Measurements from ENCODE around the gene ZNF627. TPM values are rescaled to one million over a fixed set of nuclear protein-coding genes. Genes with fewer than 3 reads are reported as not detected.
"Not testable (repeated sequence)": the region's sequence is repeated elsewhere in the genome, so short reads cannot be mapped to it uniquely, and the experiment has no call there.

Gene ZNF627
- total and polyA plus RNA-seq, 4 donors = 2.5 to 12.2 (median 6.4) TPM

DNA sequence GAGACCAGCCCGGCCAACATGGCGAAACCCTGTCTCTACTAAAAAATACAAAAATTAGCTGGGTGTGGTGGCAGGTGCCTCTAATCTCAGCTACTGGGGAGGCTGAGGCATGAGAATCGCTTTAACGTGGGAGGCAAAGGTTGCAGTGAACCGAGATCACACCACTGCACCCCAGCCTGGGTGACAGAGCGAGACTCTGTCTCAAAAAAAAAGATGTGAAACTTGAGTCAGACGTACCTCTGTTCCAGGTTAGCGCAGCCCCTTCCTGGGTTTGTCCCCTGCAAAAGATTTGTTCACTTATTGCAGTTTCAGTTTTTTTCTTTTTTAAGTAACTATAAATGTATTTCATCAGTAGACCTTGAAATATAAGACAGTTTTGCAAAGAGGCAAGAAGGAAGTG, 2.4 kb downstream of the ZNF627 start:
- WGBS, 2 donors = 93 to 96% methylated on average over 8 of the region's 8 CpGs
- not testable (repeated sequence) for DNase-seq; H3K36me3 ChIP-seq (ENCODE audit: control insufficient read depth in 1 of 2, insufficient read depth in 2 of 2, low read length in 1 of 2); H3K9me3 ChIP-seq (ENCODE audit: control insufficient read depth, low read length); H3K4me1 ChIP-seq (ENCODE audit: control insufficient read depth in 1 of 2, insufficient read depth in 2 of 2, low read length in 2 of 2); H3K4me3 ChIP-seq (ENCODE audit: low read length in 2 of 2); H3K27ac ChIP-seq (ENCODE audit: low read depth in 1 of 2, low read length in 2 of 2); ATAC-seq (ENCODE audit: low FRiP score); H3K27me3 ChIP-seq (ENCODE audit: control insufficient read depth in 1 of 2, insufficient read depth in 2 of 2, low read length in 1 of 2)
- intact Hi-C loops (cut with DNase I) = loop anchor here in 1 of 2 donors (10.0 kb wide), 1 partner anchor 305 kb away; the partner anchor contains the start of gene TSPAN16

DNA sequence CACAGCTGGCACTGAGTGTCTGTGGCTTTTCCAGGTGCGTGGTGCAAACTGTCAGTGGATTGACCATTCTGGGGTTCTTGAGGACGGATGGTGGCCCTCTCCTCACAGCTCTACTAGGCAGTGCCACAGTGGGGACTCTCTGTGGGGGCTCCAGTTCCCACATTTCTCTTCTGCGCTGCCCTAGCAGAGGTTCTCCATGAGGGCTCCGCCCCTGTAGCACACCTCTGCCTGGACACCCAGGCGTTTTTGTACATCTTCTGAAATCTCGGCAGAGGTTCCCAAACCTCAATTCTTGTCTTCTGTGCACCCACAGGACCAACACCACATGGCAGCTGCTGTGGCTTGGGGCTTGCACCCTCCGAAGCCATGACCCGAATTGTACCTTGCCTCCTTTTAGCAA, 9.2 kb downstream of the ZNF627 start:
- no peaks in the 10 kb centered on the region for H3K27me3 ChIP-seq (ENCODE audit: control insufficient read depth in 1 of 2, insufficient read depth in 2 of 2, low read length in 1 of 2)
- H3K36me3 ChIP-seq (ENCODE audit: control insufficient read depth in 1 of 2, insufficient read depth in 2 of 2, low read length in 1 of 2) = no peaks in the 10 kb centered on the region
- DNase-seq (no peak), ATAC-seq (ENCODE audit: low FRiP score) (no peak)
- H3K4me1 ChIP-seq (ENCODE audit: control insufficient read depth in 1 of 2, insufficient read depth in 2 of 2, low read length in 2 of 2) = no peaks in the 10 kb centered on the region
- H3K27ac ChIP-seq (ENCODE audit: low read depth in 1 of 2, low read length in 2 of 2) = no peak overlapping the region
- no peaks in the 10 kb centered on the region for H3K9me3 ChIP-seq (ENCODE audit: control insufficient read depth, low read length)
- WGBS, 2 donors = 93 to 94% methylated on average over 8 of the region's 8 CpGs
- intact Hi-C loops (cut with DNase I) = no loop called here
- H3K4me3 ChIP-seq (ENCODE audit: low read length in 2 of 2) = no peak overlapping the region

- H3K27ac ChIP-seq (ENCODE audit: low read depth in 1 of 2, low read length in 2 of 2) = no peak overlapping the region
- H3K36me3 ChIP-seq (ENCODE audit: control insufficient read depth in 1 of 2, insufficient read depth in 2 of 2, low read length in 1 of 2) = peaks cover 1 to 5% of the 10 kb centered on the region in 2 donors
These were observed 14.4 kb downstream of the ZNF627 start for GRCh38 chr19:11611730-11612129.

DNA sequence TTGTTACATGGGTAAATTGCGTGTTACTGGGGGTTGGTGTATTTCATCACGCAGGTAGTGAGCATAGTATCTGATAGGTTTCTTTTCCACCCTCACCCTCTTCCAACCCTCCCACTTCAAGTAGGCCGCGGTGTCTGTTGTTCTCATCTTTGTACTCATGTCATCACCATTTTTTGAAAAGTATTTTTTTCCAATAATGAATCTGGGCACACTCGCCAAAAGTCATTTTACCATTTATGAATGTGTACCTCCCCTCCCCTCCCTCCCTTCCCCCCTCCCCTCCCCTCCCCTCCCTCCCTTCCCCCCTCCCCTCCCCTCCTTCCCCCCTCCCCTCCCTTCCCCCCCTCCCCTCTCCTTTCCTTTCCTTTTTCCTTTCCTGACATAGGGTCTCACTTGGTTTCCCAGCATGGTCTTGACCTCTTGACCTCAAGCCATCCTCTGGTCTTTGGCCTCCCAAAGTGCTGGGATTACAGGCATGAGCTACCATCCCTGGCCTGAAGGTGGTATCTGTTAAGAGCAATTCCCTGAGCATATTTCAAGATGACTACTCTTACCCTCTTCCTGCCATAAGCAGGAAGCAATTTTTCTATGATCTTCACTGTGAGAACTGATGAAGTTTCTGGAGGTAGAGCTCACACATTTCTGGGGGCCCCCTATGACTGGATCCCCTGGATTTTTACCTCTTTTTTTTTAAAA, 15.7 kb downstream of the ZNF627 start:
- H3K4me1 ChIP-seq (ENCODE audit: control insufficient read depth in 1 of 2, insufficient read depth in 2 of 2, low read length in 2 of 2) = no peaks in the 10 kb centered on the region
- H3K27ac ChIP-seq (ENCODE audit: low read depth in 1 of 2, low read length in 2 of 2) = no peak overlapping the region
- WGBS, 2 donors = 92 to 93% methylated on average over 5 of the region's 5 CpGs
- H3K4me3 ChIP-seq (ENCODE audit: low read length in 2 of 2) = no peak overlapping the region
- H3K9me3 ChIP-seq (ENCODE audit: control insufficient read depth, low read length) = no peaks in the 10 kb centered on the region
- DNase-seq (no peak), ATAC-seq (ENCODE audit: low FRiP score) (no peak)
- H3K36me3 ChIP-seq (ENCODE audit: control insufficient read depth in 1 of 2, insufficient read depth in 2 of 2, low read length in 1 of 2) = peaks cover 7 to 10% of the 10 kb centered on the region in 2 donors
- H3K27me3 ChIP-seq (ENCODE audit: control insufficient read depth in 1 of 2, insufficient read depth in 2 of 2, low read length in 1 of 2) = no peaks in the 10 kb centered on the region
- intact Hi-C loops (cut with DNase I) = no loop called here

More at GRCh38 chr19:11611730-11612129, 14.4 kb downstream of the ZNF627 start:
- H3K27me3 ChIP-seq (ENCODE audit: control insufficient read depth in 1 of 2, insufficient read depth in 2 of 2, low read length in 1 of 2) = no peaks in the 10 kb centered on the region
- intact Hi-C loops (cut with DNase I) = no loop called here
- no peaks in the 10 kb centered on the region for H3K4me1 ChIP-seq (ENCODE audit: control insufficient read depth in 1 of 2, insufficient read depth in 2 of 2, low read length in 2 of 2)
- no peak for ATAC-seq (ENCODE audit: low FRiP score)
- no peaks in the 10 kb centered on the region for H3K9me3 ChIP-seq (ENCODE audit: control insufficient read depth, low read length)
- no peak for DNase-seq
- no peak overlapping the region for H3K4me3 ChIP-seq (ENCODE audit: low read length in 2 of 2)
- WGBS, 2 donors = 93 to 100% methylated on average over 1 of the region's 1 CpG

GRCh38 chr19:11617180-11618062, 20.1 kb downstream of the ZNF627 start:
- Histone ChIP-seq H3K27me3 (ENCODE audit: control insufficient read depth in 1 of 2, insufficient read depth in 2 of 2, low read length in 1 of 2) (no peaks in the 10 kb centered on the region), H3K4me3 (ENCODE audit: low read length in 2 of 2) (no peak overlapping the region), H3K36me3 (ENCODE audit: control insufficient read depth in 1 of 2, insufficient read depth in 2 of 2, low read length in 1 of 2) (peaks cover 10 to 13% of the 10 kb centered on the region in 2 donors), H3K27ac (ENCODE audit: low read depth in 1 of 2, low read length in 2 of 2) (no peak overlapping the region), H3K9me3 (ENCODE audit: control insufficient read depth, low read length) (no peaks in the 10 kb centered on the region), H3K4me1 (ENCODE audit: control insufficient read depth in 1 of 2, insufficient read depth in 2 of 2, low read length in 2 of 2) (no peaks in the 10 kb centered on the region)
- no peak for ATAC-seq (ENCODE audit: low FRiP score)
- intact Hi-C loops (cut with DNase I) = no loop called here
- no peak for DNase-seq
- 97 to 98% methylated on average over 19 of the region's 19 CpGs for WGBS, 2 donors

GRCh38 chr19:11620553-11620952, 23.3 kb downstream of the ZNF627 start:
- Histone ChIP-seq H3K4me3 (ENCODE audit: low read length in 2 of 2) (no peak overlapping the region), H3K27me3 (ENCODE audit: control insufficient read depth in 1 of 2, insufficient read depth in 2 of 2, low read length in 1 of 2) (no peaks in the 10 kb centered on the region), H3K9me3 (ENCODE audit: control insufficient read depth, low read length) (no peaks in the 10 kb centered on the region), H3K4me1 (ENCODE audit: control insufficient read depth in 1 of 2, insufficient read depth in 2 of 2, low read length in 2 of 2) (no peaks in the 10 kb centered on the region), H3K36me3 (ENCODE audit: control insufficient read depth in 1 of 2, insufficient read depth in 2 of 2, low read length in 1 of 2) (peaks cover 10 to 13% of the 10 kb centered on the region in 2 donors), H3K27ac (ENCODE audit: low read depth in 1 of 2, low read length in 2 of 2) (no peak overlapping the region)
- ATAC-seq (ENCODE audit: low FRiP score) (no peak), DNase-seq (no peak)
- intact Hi-C loops (cut with DNase I) = no loop called here
- 71 to 72% methylated on average over 4 of the region's 4 CpGs for WGBS, 2 donors

- intact Hi-C loops (cut with DNase I); H3K36me3 ChIP-seq (ENCODE audit: control insufficient read depth in 1 of 2, insufficient read depth in 2 of 2, low read length in 1 of 2); H3K27ac ChIP-seq (ENCODE audit: low read depth in 1 of 2, low read length in 2 of 2); DNase-seq; H3K9me3 ChIP-seq (ENCODE audit: control insufficient read depth, low read length); H3K4me1 ChIP-seq (ENCODE audit: control insufficient read depth in 1 of 2, insufficient read depth in 2 of 2, low read length in 2 of 2); H3K4me3 ChIP-seq (ENCODE audit: low read length in 2 of 2); ATAC-seq (ENCODE audit: low FRiP score); H3K27me3 ChIP-seq (ENCODE audit: control insufficient read depth in 1 of 2, insufficient read depth in 2 of 2, low read length in 1 of 2): not testable (repeated sequence)
- 45 to 53% methylated on average over 3 of the region's 3 CpGs for WGBS, 2 donors
These were observed 25.1 kb downstream of the ZNF627 start for GRCh38 chr19:11622401-11622800.

DNA sequence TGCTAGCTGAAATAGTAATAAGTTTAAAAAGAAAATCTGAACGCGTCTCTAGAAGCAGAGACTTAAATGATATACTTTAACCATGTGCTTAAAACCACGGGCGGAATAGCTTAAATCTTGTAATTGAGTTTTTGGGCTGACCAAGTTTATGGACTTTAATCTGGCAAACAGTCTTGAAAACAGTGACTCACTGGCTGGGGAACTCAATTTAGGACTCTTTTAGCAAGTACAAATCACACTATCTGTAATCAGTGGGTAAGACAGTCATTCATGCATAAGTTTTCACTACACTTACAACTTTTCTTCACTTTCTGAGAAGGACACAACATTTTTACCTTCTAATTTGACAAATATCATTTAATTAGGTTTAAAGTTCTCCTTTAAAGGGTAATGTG, 26.8 kb downstream of the ZNF627 start:
- no peaks in the 10 kb centered on the region for H3K9me3 ChIP-seq (ENCODE audit: control insufficient read depth, low read length)
- no peaks in the 10 kb centered on the region for H3K27me3 ChIP-seq (ENCODE audit: control insufficient read depth in 1 of 2, insufficient read depth in 2 of 2, low read length in 1 of 2)
- no peak overlapping the region for H3K4me3 ChIP-seq (ENCODE audit: low read length in 2 of 2)
- no peak overlapping the region for H3K27ac ChIP-seq (ENCODE audit: low read depth in 1 of 2, low read length in 2 of 2)
- WGBS, 2 donors = 4% methylated on average over 4 of the region's 4 CpGs
- DNase-seq (no peak), ATAC-seq (ENCODE audit: low FRiP score) (peak; percentile 67)
- H3K4me1 ChIP-seq (ENCODE audit: control insufficient read depth in 1 of 2, insufficient read depth in 2 of 2, low read length in 2 of 2) = no peaks in the 10 kb centered on the region
- H3K36me3 ChIP-seq (ENCODE audit: control insufficient read depth in 1 of 2, insufficient read depth in 2 of 2, low read length in 1 of 2) = peaks cover 0 to 5% of the 10 kb centered on the region in 2 donors
- intact Hi-C loops (cut with DNase I) = no loop called here

Data from aorta (tissue), 5 donors.